H7 (cell line): ENCODE measurements around the gene FSCN2. TPM values are rescaled to one million over a fixed set of nuclear protein-coding genes. Genes with fewer than 3 reads are reported as not detected.

Experiments
- DNase-seq: peaks from one replicate; pipeline ENCODE4 v3.0.0; 2012
- H3K27me3 ChIP-seq: 2 replicates; pipeline ENCODE4 v1.6.0; 2011; ENCODE audit warnings: mild to moderate bottlenecking, low read length; ENCODE audit not compliant: control insufficient read depth, insufficient read depth
- H3K36me3 ChIP-seq: replicated peaks from 2 replicates; pipeline ENCODE4 v1.5.1; 2011; ENCODE audit warnings: low read length; ENCODE audit not compliant: control insufficient read depth, insufficient read depth
- H3K4me3 ChIP-seq: 2 replicates; pipeline ENCODE4 v1.5.1; 2011; ENCODE audit warnings: low read depth, mild to moderate bottlenecking, control low read depth, low read length, moderate library complexity; ENCODE audit not compliant: insufficient read depth
- total RNA-seq: library from RNA; depleted of rRNA; stranded (reverse); fragments of >200 nt; shearing (Covaris generic); gene quantifications from 2 replicates; pipeline ENCODE4 v1.2.3, GENCODE V29; 2014

The FSCN2 gene
- total RNA-seq, 1 experiment from 2014 or later, result not detected

DNA sequence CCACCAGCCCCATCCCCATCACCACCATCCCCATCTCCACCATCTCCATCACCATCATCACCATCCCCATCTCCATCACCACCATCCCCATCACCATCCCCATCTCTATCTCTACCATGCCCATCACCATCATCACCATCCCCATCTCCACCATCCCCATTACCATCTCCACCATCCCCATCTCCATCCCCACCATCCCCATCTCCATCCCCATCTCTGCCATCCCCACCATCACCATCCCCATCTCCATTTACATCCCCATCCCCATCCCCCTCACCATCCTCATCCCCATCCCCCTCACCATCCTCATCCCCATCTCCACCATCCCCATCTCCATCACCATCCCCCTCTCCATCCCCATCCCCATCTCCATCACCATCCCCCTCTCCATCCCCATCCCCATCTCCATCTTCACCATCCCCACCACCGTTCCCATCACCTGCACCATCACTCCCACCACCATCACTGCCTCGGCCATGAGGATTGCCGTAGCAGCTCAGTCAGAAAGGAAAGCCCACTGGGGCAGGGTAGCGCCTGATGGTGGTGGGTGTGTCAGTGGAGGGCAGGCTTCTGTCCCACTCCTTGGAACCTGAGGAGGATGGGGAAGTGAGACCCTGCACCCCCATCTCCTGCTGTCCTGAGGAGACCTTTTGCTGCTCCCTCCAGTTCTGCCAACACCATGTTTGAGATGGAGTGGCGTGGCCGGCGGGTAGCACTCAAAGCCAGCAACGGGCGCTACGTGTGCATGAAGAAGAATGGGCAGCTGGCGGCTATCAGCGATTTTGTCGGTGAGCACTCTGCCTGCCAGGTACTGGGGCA, 7.5 kb downstream of the FSCN2 start:
- no peak for DNase-seq
- Histone ChIP-seq H3K4me3 (no peak overlapping the region), H3K36me3 (no peaks in the 10 kb centered on the region; the same call in 1 of the 2 replicates), H3K27me3 (peaks cover 9% of the 10 kb centered on the region)

DNA sequence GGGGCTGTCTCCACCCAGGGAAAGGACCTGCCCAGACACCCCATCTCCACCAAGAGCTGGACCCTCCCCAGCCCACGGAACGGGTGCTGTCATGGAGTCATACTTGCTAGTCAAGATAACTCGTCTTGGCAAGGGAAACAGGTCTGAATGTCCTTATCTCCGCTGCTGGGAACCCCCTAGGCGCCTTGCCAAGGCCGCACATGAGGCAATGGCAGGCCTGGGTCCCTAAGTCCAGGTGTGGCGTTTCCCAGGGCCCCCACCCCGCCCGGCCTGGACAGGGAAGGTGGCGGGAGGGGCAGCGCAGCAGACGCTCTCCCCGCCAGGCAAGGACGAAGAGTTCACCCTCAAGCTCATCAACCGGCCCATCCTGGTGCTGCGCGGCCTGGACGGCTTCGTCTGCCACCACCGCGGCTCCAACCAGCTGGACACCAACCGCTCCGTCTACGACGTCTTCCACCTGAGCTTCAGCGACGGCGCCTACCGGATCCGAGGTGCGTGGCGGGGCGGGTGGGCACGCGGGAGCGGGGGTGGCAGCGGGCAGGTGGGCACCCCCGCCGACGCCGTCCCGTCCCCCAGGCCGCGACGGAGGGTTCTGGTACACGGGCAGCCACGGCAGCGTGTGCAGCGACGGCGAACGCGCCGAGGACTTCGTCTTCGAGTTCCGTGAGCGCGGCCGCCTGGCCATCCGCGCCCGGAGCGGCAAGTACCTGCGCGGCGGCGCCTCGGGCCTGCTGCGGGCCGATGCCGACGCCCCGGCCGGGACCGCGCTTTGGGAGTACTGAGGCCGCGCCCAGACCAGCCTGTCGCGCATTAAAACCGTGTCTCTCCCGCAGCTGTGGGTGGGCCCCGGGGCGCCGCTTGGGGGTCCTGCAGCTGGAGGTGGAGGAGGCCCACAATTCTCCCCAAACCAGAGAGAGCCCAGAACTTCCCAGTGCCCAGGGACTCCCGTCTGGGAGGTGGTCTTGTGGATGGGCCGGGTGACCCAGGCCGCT, 8.4 kb downstream of the FSCN2 start:
- DNase-seq, result peak; percentile 88
- peak overlapping the region; percentile 20; the same call in 1 of the 2 replicates for H3K4me3 ChIP-seq
- peaks cover 9% of the 10 kb centered on the region for H3K27me3 ChIP-seq

DNA sequence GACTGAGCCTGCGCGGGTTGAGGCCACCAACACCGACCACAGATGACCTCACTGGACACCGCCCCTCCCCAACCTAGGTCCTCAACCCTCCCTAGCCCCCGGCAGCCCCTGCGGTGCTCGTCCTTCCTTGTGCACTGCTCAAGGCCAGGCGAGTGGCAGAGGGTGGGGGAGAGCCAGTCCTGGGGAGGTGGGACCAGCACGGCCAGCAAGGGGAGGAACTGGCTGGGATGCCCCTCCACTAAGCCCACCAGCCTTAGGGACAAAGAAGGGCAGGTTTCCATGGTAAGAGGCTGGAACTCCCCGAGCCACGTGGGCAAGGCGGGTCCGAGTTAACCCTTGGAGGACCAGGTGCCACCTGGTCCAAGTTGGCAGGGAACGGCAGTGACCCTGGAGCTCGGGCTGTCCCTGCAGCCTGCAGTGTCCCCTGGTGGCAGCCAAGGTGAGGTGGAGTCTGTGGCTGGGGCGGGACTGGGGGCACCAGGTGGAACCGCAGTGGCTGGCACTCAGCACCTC, 9.2 kb downstream of the FSCN2 start:
- peaks cover 9% of the 10 kb centered on the region for H3K27me3 ChIP-seq
- DNase-seq, result peak; percentile 96
- H3K4me3 ChIP-seq, result peak overlapping the region; percentile 20; the same call in 1 of the 2 replicates

More for the DNA sequence above, 8.4 kb downstream of the FSCN2 start:
- no peaks in the 10 kb centered on the region; the same call in 1 of the 2 replicates for H3K36me3 ChIP-seq

DNA sequence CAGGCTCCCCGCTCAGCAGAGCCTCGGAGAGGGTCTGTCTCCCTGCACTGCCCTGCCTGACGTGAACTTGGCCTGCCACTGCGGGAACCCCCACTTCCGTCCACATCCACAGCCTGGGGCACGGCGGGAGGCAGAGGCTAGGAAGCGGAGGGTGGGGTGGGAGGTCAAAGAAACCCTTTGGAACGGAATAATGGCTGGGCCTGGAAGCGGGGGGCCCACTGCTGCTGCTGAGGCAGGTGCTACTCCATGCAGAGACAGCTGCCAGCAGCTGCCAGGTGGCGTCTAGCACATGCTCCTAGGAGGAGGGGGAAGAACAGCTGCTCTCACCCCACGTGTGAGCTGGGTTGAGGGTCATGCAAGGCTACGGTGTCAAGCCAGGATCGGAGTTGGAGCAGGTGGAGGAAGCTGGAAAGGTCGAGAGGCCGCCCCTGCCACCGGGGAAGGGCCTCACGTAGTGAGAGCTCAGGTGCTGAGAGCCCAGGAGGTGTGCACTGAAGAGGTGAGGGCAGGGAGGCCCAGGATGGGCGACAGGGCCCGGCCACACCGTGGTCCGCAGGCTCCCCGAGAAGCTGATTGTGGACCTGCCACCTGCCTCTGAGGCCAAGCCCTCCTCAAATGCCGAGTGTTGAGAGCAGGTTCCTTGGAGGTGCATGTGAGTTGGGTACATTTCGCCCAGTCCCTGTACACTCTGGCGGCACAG, 9.8 kb downstream of the FSCN2 start:
- Histone ChIP-seq H3K27me3 (peaks cover 7% of the 10 kb centered on the region), H3K4me3 (no peak overlapping the region), H3K36me3 (peaks cover 2% of the 10 kb centered on the region)
- peak; percentile 81 for DNase-seq

More for the DNA sequence above, 9.2 kb downstream of the FSCN2 start:
- H3K36me3 ChIP-seq, result no peaks in the 10 kb centered on the region; the same call in none of the 2 replicates

DNA sequence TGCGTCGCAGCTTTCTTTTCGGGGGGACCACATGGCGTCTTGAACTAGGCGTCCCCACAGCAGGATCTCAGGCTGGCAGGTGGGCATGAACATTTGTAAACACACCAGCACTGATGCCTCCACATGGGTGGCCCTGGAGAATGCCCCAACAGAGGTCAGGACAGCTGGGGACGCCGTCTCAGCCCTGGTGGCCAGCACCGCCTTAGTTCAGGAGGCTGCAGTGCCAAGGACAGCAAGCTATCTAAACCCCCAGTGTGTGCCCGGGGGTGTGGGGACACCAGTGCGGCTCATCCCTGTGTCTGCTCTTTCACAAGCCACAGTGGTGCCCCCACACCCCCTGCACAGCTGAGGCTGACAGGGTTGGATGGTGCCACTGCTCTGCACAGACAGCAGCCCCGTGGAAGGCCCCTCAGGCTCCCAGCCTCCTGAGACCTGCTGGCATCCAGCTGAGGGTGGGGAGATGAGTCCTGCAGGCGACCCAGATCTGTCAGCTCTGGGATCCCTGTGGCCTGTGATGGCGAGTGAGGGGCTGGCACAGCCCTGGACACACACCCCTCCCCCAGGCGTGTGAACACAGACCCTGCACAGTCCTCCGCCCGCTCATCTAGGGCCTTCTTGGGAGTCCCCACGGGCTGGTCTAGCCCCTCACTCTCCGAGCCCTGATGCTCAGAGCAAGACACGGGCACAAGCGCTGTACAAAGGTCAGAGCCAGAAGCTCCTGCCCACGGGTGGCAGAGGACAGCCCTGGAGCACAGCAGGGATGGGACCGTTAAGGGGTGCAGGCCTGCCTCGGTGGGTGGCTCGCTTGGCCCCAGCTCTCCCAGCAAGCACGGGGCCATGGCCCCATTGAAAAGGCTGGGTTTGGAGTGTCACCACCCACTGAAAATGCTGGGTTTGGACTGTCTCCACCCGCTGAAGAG, 10.7 kb downstream of the FSCN2 start:
- Histone ChIP-seq H3K36me3 (peaks cover 2% of the 10 kb centered on the region), H3K27me3 (peaks cover 7% of the 10 kb centered on the region), H3K4me3 (no peak overlapping the region)
- DNase-seq, result no peak

DNA sequence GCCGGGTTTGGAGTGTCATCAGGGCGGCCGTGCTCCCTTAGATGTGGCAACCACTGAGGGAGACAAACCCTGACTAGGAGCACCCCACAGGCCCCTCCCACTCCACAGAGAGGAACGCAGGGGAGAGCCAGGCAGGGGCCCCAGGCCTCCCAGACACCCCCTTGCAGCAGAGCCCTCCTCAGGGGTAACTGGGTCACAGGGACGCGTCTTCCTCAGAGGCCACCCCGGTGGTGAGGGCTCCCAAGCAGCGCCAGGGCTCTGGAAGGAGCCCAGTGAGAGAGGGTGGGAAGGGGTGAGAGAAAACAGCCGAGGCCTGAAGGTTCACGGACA, 11.4 kb downstream of the FSCN2 start:
- peaks cover 5% of the 10 kb centered on the region; the same call in 1 of the 2 replicates for H3K27me3 ChIP-seq
- DNase-seq, result no peak
- peaks cover 2% of the 10 kb centered on the region for H3K36me3 ChIP-seq
- no peak overlapping the region for H3K4me3 ChIP-seq

DNA sequence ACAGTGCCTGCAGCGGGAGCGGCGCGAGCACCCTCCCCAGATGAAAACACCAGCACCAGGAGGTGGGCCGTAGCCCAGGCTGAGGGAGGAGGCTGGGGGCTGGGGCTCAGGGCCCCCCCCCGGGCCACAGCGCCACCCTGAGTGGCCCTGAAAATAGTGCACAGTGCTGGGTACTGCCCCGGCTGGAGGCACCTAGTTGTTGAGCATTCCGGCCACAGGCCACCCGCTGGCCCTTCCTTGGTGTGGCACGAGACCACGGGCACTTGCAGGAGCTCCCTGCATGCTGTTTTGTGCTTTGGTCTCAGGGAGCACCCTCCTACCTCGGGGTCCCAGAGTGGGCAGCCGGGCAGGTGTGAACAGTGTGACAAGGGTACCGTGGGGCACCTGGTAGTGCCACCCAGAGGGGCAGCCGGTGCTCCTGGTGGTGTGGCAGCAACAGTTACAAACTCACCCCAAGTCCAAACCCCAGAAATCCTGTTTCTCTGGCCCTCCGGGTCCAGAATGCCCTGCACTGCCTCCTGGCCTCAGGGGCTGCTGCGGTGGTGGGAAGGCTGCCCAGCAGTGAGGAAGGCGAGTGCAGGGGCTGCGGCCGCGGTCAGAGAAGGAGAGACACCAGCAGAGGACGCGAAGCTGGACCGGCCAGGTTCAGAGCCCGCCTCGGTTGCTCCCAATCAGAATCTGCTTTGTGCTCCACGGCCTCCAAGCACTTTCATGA, 11.9 kb downstream of the FSCN2 start:
- DNase-seq, result no peak
- H3K4me3 ChIP-seq, result no peak overlapping the region
- peaks cover 2% of the 10 kb centered on the region for H3K36me3 ChIP-seq
- H3K27me3 ChIP-seq, result peaks cover 4% of the 10 kb centered on the region; the same call in 1 of the 2 replicates

DNA sequence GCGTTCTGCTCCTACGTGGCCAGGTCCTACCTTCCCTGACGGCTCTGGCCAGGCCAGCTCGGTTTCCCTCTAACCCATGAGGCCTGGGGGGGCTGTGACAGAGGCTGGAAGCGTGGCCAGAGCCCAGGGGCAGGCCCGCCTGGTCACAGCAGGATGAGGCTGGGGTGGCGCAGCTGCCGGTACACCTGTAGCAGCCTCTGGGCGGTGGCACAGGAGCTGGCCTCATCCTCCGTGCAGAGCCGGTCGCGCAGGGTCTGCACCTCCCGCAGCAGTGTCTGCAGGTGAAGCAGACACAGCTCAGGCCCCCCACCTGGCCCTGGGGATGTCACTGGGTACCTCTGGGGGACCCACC, 12.5 kb downstream of the FSCN2 start:
- Histone ChIP-seq H3K27me3 (peaks cover 4% of the 10 kb centered on the region; the same call in 1 of the 2 replicates), H3K4me3 (no peak overlapping the region), H3K36me3 (peaks cover 2% of the 10 kb centered on the region)
- DNase-seq, result no peak

DNA sequence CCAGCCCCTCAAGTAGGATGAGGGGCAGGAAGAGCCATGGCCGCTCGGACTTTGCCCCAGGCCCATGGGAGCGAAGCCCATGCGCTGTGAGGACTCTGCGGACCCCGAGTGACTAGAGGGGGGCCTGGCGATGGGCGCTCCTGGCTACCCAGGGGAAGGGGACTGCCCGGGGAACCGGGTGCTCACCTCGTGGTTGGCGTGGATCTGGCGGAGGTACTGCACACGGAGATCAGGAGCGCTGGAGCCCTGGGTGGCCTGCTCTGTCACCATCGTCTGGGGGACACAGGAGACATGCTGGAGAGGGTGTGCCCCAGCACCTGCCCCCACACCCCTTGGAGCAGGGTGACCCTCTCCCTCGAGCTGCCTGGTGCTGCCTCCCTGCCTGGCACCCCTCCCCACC, 12.9 kb downstream of the FSCN2 start:
- no peak for DNase-seq
- Histone ChIP-seq H3K27me3 (peaks cover under 1% of the 10 kb centered on the region; the same call in 1 of the 2 replicates), H3K4me3 (no peak overlapping the region), H3K36me3 (peaks cover 3% of the 10 kb centered on the region)

DNA sequence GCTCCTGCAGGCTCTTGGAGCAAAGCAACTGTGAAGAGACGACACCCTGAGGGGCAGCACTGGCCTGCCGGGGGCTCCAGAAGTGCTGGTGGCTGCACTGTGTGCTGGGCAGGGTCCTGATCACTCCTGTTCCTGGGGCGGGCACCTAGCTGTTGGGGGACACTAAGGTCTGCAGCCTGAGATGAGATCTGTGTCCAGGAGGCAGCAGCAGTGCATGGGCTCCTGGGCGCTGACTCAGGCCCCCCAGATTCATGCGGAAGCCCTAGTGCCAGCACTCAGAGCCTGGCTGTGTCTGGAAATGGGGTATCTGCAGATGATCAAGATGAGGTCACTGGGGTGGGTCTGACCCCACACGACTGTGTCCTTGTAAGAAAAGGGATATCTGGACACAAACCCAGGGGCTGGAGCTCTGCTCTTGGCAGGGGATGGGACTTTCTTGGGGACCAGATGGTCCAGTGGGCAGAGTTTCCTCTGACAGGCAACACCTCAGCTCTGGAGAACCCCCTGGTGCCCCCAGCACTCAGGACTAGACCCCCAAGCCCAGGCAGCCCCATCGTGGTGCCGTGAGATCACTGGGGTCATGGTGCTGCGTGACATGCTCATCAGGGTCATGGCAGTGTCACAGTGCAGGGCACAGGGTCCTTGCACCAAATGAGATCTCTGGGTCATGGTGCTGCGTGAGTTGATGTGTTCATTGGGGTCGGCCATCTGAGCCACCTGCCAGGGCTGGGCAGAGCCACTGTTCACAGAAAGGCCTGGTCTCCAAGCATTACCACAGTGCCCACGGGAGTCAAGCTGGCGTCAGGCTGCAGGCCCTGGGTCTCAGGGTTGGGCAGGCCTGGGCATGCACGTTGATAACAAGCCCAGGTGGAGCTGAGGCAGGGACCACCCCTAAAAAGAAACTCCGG, 14.5 kb downstream of the FSCN2 start:
- Histone ChIP-seq H3K4me3 (no peak overlapping the region), H3K27me3 (no peaks in the 10 kb centered on the region), H3K36me3 (peaks cover 9% of the 10 kb centered on the region)
- DNase-seq, result no peak

DNA sequence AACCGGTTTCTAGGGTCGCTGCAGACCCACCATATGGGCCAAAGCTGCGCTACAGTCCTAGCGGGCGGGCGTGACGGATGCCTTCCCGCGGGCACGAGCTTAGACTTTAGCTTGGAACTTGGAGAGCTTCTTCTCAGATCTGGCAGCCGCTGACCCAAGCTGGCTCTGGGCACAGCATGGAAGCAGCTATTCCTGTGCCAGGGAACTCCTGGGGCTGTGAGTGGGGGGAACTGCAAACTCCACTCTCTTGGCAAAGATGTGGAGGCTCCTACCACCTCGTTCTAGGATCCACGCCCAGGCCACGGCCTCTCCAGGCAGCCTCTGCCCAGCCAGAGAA, 15.1 kb downstream of the FSCN2 start:
- DNase-seq, result no peak
- no peaks in the 10 kb centered on the region for H3K27me3 ChIP-seq
- H3K36me3 ChIP-seq, result peaks cover 9% of the 10 kb centered on the region

DNA sequence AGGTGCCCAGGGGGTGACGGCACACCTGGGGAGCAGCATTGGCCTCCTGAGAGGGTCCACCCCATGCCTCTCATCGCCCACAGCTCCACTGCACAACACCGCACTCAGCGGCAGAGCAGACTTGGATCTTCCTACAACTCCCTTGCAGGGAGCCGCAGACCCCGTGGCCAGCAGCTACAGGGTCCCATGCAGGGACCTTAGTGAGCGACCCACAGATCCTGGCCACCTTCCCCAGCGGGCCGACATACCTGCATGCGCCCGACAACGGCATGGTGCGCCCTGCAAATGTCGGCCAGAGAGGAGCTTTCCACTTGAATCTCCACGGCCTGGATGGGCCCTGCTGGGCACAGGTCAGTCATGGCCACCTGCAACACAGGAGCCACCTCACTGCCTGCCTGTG, 15.6 kb downstream of the FSCN2 start:
- DNase-seq, result no peak
- H3K27me3 ChIP-seq, result no peaks in the 10 kb centered on the region

More for the DNA sequence above, 15.1 kb downstream of the FSCN2 start:
- H3K4me3 ChIP-seq, result no peak overlapping the region

More for the DNA sequence above, 15.6 kb downstream of the FSCN2 start:
- Histone ChIP-seq H3K4me3 (no peak overlapping the region), H3K36me3 (peaks cover 9% of the 10 kb centered on the region)
